ENCODE measurements around the gene MUC4.

Gene MUC4

DNA sequence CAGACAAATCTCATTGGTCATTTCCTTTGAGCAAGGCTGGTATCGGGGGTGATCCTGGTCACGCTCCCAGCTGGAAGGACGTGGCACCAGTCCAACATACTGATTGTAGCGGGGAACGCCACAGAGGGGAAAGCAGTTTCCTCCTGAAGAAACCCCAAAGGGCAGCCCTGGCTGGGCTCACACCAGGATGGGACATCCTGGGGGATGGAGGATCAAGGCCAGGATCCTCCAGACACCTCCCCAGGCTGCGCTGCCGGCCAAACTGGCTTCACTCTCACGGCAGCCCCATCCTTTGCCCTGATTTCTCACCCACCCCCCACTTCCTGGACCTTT, 54.3 kb downstream of the MUC4 start:
- TF ChIP-seq, protein P1, sequence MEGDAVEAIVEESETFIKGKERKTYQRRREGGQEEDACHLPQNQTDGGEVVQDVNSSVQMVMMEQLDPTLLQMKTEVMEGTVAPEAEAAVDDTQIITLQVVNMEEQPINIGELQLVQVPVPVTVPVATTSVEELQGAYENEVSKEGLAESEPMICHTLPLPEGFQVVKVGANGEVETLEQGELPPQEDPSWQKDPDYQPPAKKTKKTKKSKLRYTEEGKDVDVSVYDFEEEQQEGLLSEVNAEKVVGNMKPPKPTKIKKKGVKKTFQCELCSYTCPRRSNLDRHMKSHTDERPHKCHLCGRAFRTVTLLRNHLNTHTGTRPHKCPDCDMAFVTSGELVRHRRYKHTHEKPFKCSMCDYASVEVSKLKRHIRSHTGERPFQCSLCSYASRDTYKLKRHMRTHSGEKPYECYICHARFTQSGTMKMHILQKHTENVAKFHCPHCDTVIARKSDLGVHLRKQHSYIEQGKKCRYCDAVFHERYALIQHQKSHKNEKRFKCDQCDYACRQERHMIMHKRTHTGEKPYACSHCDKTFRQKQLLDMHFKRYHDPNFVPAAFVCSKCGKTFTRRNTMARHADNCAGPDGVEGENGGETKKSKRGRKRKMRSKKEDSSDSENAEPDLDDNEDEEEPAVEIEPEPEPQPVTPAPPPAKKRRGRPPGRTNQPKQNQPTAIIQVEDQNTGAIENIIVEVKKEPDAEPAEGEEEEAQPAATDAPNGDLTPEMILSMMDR (IDR thresholded peaks at IDR 0.05; ENCODE audit: insufficient read depth, low read depth, low read length, missing control alignments), result no peak
- DNase-seq (ENCODE audit: low read depth), result no peak
- H3K4me3 ChIP-seq (ENCODE audit: low read length), result no peak overlapping the region

DNA sequence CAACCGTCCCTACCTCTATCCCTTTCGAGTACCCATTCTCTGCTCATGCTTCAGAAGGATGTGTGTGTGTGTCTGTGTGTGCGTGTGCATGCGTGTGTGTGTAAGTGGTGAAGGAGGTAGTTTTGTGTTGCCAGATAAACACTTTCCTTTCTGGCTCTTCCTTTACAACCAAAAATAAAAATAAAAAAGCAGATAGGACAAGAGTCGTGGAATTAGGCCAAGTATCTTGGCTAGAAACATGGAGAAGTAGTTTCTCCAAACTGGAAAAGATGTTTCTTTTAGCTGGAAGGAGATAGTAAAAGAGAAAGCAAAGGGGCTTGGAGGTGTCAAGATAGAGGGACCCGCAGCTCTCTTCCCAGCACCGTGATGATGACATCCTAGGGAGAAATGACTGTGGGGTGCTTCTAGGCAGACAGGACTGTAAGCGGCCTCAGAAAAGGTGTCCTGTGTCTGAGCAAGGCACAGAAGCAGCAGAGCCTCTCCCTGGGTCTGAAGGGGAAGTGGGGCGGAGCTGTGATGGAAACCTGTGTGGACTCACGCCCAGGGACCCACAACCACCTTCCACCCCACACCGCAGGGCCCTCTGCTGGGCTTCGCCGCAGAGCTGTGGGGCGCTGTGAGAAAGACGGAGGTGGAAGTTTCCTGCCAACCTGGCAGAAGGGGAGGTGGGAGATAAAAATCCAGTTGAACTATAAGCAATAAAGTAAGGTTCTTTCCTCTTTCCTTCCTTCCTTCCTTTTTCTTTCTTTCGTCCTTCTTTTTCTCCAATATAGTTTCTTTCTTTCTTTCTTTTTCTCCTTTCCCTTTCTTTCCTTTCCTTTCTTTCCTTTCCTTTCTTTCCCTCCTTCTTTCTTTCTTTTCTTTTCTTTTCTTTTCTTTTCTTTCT, 55.7 kb downstream of the MUC4 start:
- no peak for DNase-seq (ENCODE audit: low read depth)
- no peak overlapping the region for H3K4me3 ChIP-seq (ENCODE audit: low read length)
- TF ChIP-seq, protein P1 (IDR thresholded peaks at IDR 0.05; ENCODE audit: insufficient read depth, low read depth, low read length, missing control alignments), result no peak

DNA sequence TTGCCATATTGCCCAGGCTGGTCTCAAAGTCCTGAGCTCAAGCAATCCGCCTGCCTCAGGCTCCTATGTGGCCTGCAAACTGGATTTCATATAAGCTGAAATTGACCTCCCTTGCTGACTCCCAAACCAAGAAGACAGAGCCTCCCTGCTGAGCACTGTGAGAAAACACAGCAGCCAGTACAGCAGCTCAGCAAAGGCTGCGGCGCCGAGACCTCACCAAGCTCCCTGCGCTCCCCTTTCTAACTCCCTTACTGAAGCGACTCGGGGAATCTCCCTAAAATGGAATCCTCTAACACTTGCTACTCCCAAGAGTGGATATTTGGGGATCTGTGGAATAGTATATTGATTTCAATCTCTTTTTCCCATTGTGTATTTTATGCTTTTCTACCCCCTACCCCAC, 56.3 kb downstream of the MUC4 start:
- no peak overlapping the region for H3K4me3 ChIP-seq (ENCODE audit: low read length)
- TF ChIP-seq, protein P1 (IDR thresholded peaks at IDR 0.05; ENCODE audit: insufficient read depth, low read depth, low read length, missing control alignments), result no peak
- no peak for DNase-seq (ENCODE audit: low read depth)

DNA sequence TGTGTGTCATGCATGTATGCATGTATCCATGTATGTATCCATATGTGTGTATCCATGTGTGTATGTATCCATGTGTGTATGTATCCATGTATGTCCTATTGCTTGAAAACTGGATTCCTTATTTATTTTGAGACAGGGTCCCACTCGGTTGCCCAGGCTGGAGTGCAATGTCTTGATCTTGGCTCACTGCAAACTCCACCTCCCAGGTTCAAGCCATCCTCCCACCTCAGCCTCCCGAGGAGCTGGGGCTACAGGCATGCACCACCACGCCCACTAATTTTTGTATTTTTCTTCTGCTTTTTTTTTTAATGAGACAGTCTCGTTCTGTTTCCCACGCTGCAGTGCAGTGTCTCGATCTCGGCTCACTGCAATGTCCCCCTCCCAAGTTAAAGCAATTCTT, 56.8 kb downstream of the MUC4 start:
- TF ChIP-seq, protein P1 (IDR thresholded peaks at IDR 0.05; ENCODE audit: insufficient read depth, low read depth, low read length, missing control alignments), result no peak
- DNase-seq (ENCODE audit: low read depth), result no peak
- no peak overlapping the region for H3K4me3 ChIP-seq (ENCODE audit: low read length)

GRCh38 chr3:195754141-195754540, 57.6 kb downstream of the MUC4 start:
- DNase-seq (ENCODE audit: low read depth), result no peak
- no peak overlapping the region for H3K4me3 ChIP-seq (ENCODE audit: low read length)
- TF ChIP-seq, protein P1 (IDR thresholded peaks at IDR 0.05; ENCODE audit: insufficient read depth, low read depth, low read length, missing control alignments), result no peak

GRCh38 chr3:195753581-195753980, 58.1 kb downstream of the MUC4 start:
- no peak for DNase-seq (ENCODE audit: low read depth)
- TF ChIP-seq, protein P1 (IDR thresholded peaks at IDR 0.05; ENCODE audit: insufficient read depth, low read depth, low read length, missing control alignments), result no peak

More at GRCh38 chr3:195753581-195753980, 58.1 kb downstream of the MUC4 start:
- H3K4me3 ChIP-seq (ENCODE audit: low read length), result no peak overlapping the region

Data from epithelial cell of esophagus (primary cell).